Keratinocyte (primary cell): ENCODE measurements around the gene ABCG4. TPM values are rescaled to one million over a fixed set of nuclear protein-coding genes. Genes with fewer than 3 reads are reported as not detected.

Source experiments
- DNase-seq: peaks from one replicate; pipeline ENCODE4 v3.0.0-alpha.2; 2011; ENCODE audit warnings: low read depth, missing footprints, low spot score
- FAIRE-seq: peaks from 2 replicates; lab custom pipeline; 2011; peaks lifted over from hg19 to GRCh38; lab: Jason Lieb, UNC
- H2AFZ ChIP-seq: 2 replicates; pipeline ENCODE4 v1.6.0; 2012; ENCODE audit warnings: low read length, control low read depth, inconsistent platforms; ENCODE audit not compliant: control insufficient read depth
- H3K27ac ChIP-seq: 2 replicates; pipeline ENCODE4 v1.5.1; 2011; ENCODE audit warnings: low read length; ENCODE audit not compliant: control insufficient read depth, insufficient read depth
- H3K27me3 ChIP-seq: 3 replicates; pipeline ENCODE4 v1.6.0; 2011; ENCODE audit warnings: low read length; ENCODE audit not compliant: control insufficient read depth, insufficient read depth; ENCODE audit errors: extremely low read depth
- H3K36me3 ChIP-seq, 2 experiments: 2 replicates in 1 of 2; 3 replicates in 1 of 2; pipeline ENCODE4 v1.5.1; 2011; ENCODE audit warnings: low read length in 2 of 2, mild to moderate bottlenecking in 1 of 2; ENCODE audit not compliant: control insufficient read depth in 2 of 2, insufficient read depth in 2 of 2; ENCODE audit errors: extremely low read depth in 1 of 2
- H3K4me1 ChIP-seq: 3 replicates; pipeline ENCODE4 v1.5.1; 2011; ENCODE audit warnings: low read length; ENCODE audit not compliant: control insufficient read depth, insufficient read depth; ENCODE audit errors: extremely low read depth
- H3K4me2 ChIP-seq: 3 replicates; pipeline ENCODE4 v1.6.0; 2011; ENCODE audit warnings: low read depth, low read length; ENCODE audit not compliant: control insufficient read depth, insufficient read depth; ENCODE audit errors: extremely low read depth
- H3K4me3 ChIP-seq, 3 experiments: fragments of 200-600 bp in 1 of 3; sonication (generic) in 1 of 3; 2 replicates in 2 of 3; 3 replicates in 1 of 3; pipeline ENCODE4 v1.5.1; 2011 to 2016; ENCODE audit warnings: low read length in 3 of 3, mild to moderate bottlenecking in 3 of 3, control low read depth in 2 of 3, inconsistent platforms in 1 of 3, low read depth in 1 of 3, mixed read lengths in 1 of 3, mixed run types in 1 of 3, moderate library complexity in 1 of 3; ENCODE audit not compliant: control insufficient read depth in 2 of 3, insufficient read depth in 2 of 3; ENCODE audit errors: extremely low read depth in 1 of 3
- H3K79me2 ChIP-seq: 2 replicates; pipeline ENCODE4 v1.6.0; 2012; ENCODE audit warnings: low read length; ENCODE audit not compliant: control insufficient read depth, insufficient read depth
- H3K9ac ChIP-seq: 3 replicates; pipeline ENCODE4 v1.6.0; 2011; ENCODE audit warnings: low read length; ENCODE audit not compliant: control insufficient read depth, insufficient read depth; ENCODE audit errors: extremely low read depth
- H3K9me1 ChIP-seq: 3 replicates; pipeline ENCODE4 v1.6.0; 2011; ENCODE audit warnings: low read length; ENCODE audit not compliant: control insufficient read depth, insufficient read depth; ENCODE audit errors: extremely low read depth
- H3K9me3 ChIP-seq: 2 replicates; pipeline ENCODE4 v1.5.1; 2012; ENCODE audit warnings: low read depth, low read length; ENCODE audit not compliant: control insufficient read depth
- H4K20me1 ChIP-seq: 3 replicates; pipeline ENCODE4 v1.6.0; 2011; ENCODE audit warnings: low read length; ENCODE audit not compliant: control insufficient read depth, insufficient read depth; ENCODE audit errors: extremely low read depth
- EZH2 ChIP-seq: IDR thresholded peaks from one replicate; pipeline ENCODE4 v1.6.1; 2012; ENCODE audit warnings: inconsistent platforms, mild to moderate bottlenecking, low read length, moderate library complexity
- dilution Hi-C: fragments of 300-500 bp; cut with MboI; formaldehyde crosslinking; loops from one replicate; pipeline ENCODE4 v1.7.0; 2020; ENCODE audit warnings: low sequenced_read_pairs; ENCODE audit not compliant: extremely low pct_ligation_motif_present
- polyA plus RNA-seq, 5 experiments: library from polyadenylated mRNA; depleted of rRNA in 3 of 5; stranded (reverse) in 3 of 5; stranded (forward) in 1 of 5; unstranded in 1 of 5; fragments of >200 nt; gene quantifications; 1 replicate in 1 of 5; 2 replicates in 3 of 5; 3 replicates in 1 of 5; pipeline versions ENCODE4 v1.2.1 to v1.2.3, GENCODE V29; 2011 to 2012; ENCODE audit warnings: missing spikeins in 2 of 5, low read depth in 1 of 5, low replicate concordance in 1 of 5
- TF ChIP-seq, protein P1 (sequence below), 3 experiments: IDR thresholded peaks in 1 of 3; conservative IDR thresholded peaks in 1 of 3; optimal IDR thresholded peaks in 1 of 3; 2 replicates in 2 of 3; 3 replicates in 1 of 3; pipeline versions ENCODE3 to v1.5.1; 2011; ENCODE audit warnings: low read length in 3 of 3, mild to moderate bottlenecking in 3 of 3, moderate library complexity in 2 of 3, control low read depth in 1 of 3, inconsistent platforms in 1 of 3; ENCODE audit not compliant: insufficient read depth in 2 of 3; ENCODE audit errors: extremely low read depth in 1 of 3

The ABCG4 gene
- polyA plus RNA-seq, 1 donor (not counting 4 experiments of a cell fraction or from before 2014, with no cell fraction given): 0.14 TPM

DNA sequence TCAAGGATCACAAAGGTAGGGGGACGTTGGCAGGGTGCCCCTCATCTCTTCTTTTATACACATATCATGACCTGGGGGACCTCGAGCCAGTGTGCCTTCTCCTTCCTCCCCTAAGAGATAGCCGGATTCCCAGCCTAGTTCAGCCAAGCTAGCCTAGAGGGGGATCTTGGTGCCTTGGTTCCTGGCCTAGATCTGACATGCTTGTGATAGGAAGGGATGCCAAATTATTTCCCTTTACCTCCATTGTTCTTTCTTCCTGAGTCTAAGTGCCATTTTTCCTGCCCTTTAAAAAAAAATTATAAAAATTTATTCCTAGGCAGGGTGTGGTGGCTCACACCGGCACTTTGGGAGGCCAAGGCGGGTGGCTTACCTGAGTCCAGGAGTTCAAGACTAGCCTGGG, 34.5 kb upstream of the ABCG4 start:
- H3K79me2 ChIP-seq: no peaks in the 10 kb centered on the region
- H3K27me3 ChIP-seq: no peaks in the 10 kb centered on the region
- H3K9me1 ChIP-seq: no peaks in the 10 kb centered on the region
- FAIRE-seq: no peak
- H3K4me3 ChIP-seq: no peak overlapping the region
- no peak for DNase-seq
- peaks cover 7 to 19% of the 10 kb centered on the region in 2 experiments for H3K36me3 ChIP-seq
- dilution Hi-C loops: no loop called here
- no peak overlapping the region for H3K4me2 ChIP-seq
- no peak for TF ChIP-seq EZH2
- TF ChIP-seq, protein P1, sequence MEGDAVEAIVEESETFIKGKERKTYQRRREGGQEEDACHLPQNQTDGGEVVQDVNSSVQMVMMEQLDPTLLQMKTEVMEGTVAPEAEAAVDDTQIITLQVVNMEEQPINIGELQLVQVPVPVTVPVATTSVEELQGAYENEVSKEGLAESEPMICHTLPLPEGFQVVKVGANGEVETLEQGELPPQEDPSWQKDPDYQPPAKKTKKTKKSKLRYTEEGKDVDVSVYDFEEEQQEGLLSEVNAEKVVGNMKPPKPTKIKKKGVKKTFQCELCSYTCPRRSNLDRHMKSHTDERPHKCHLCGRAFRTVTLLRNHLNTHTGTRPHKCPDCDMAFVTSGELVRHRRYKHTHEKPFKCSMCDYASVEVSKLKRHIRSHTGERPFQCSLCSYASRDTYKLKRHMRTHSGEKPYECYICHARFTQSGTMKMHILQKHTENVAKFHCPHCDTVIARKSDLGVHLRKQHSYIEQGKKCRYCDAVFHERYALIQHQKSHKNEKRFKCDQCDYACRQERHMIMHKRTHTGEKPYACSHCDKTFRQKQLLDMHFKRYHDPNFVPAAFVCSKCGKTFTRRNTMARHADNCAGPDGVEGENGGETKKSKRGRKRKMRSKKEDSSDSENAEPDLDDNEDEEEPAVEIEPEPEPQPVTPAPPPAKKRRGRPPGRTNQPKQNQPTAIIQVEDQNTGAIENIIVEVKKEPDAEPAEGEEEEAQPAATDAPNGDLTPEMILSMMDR (optimal IDR thresholded peaks at IDR 0.05 in 1 of 3, IDR thresholded peaks at IDR 0.05 in 1 of 3, conservative IDR thresholded peaks at IDR 0.05 in 1 of 3; ENCODE audit: extremely low read depth in 1 of 3, insufficient read depth in 2 of 3, low read length in 3 of 3): no peak
- no peak overlapping the region for H3K9ac ChIP-seq
- no peaks in the 10 kb centered on the region for H4K20me1 ChIP-seq
- no peak overlapping the region for H2AFZ ChIP-seq
- H3K9me3 ChIP-seq: no peaks in the 10 kb centered on the region
- no peak overlapping the region for H3K27ac ChIP-seq
- peaks cover 4% of the 10 kb centered on the region for H3K4me1 ChIP-seq

GRCh38 chr11:119115484-119116234, 33.2 kb upstream of the ABCG4 start:
- Histone ChIP-seq H4K20me1 (no peaks in the 10 kb centered on the region), H3K4me2 (no peak overlapping the region), H3K27me3 (no peaks in the 10 kb centered on the region), H3K9ac (no peak overlapping the region), H3K36me3 (peaks cover 7 to 19% of the 10 kb centered on the region in 2 experiments), H3K9me3 (no peaks in the 10 kb centered on the region), H3K79me2 (no peaks in the 10 kb centered on the region), H2AFZ (no peak overlapping the region), H3K4me1 (peaks cover 8% of the 10 kb centered on the region), H3K27ac (no peak overlapping the region), H3K9me1 (no peaks in the 10 kb centered on the region), H3K4me3 (no peak overlapping the region)
- dilution Hi-C loops: no loop called here
- TF ChIP-seq, protein P1 (optimal IDR thresholded peaks at IDR 0.05 in 1 of 3, IDR thresholded peaks at IDR 0.05 in 1 of 3, conservative IDR thresholded peaks at IDR 0.05 in 1 of 3; ENCODE audit: extremely low read depth in 1 of 3, insufficient read depth in 2 of 3, low read length in 3 of 3): no peak
- DNase-seq (no peak), FAIRE-seq (no peak)
